PC-3 (cell line): ENCODE results near the gene MTCL1.

Experiments used
- EZH2 ChIP-seq: fragments of 300-600 bp; sonication (generic); IDR thresholded peaks from one replicate; pipeline ENCODE4 v1.6.1; 2017; ENCODE audit warnings: antibody characterized with exemption, mild to moderate bottlenecking, low read length; ENCODE audit not compliant: unreplicated experiment
- EZH2phosphoT487 ChIP-seq: fragments of 300-600 bp; sonication (generic); IDR thresholded peaks from 2 replicates; pipeline ENCODE4 v1.6.1; 2018; ENCODE audit warnings: mild to moderate bottlenecking, antibody characterized with exemption, low read length, borderline replicate concordance
- TF ChIP-seq, protein P1 (sequence below): fragments of 300-600 bp; sonication (generic); conservative IDR thresholded peaks from 2 replicates; pipeline ENCODE4 v1.5.1; 2017; ENCODE audit warnings: antibody characterized with exemption, low read depth, mild to moderate bottlenecking, low read length

DNA sequence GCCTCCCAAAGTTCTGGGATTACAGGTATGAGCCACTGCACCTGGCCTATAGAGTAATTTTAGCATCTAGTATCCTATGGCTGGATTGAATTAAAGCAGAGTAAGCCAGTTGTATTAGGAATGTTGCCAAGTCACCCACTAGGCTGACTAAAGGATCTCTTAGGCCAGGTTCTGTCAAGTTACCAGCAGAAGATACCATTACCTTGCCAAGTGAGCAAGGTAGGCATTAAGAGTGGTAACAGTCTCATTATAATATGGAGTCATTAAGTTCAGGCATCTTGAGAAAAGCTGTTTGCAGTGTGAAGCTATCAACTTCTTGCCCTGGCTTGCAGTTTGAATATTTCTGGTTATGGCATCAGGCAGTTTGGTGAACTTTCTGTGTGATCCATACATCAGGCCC is 37.0 kb upstream of the MTCL1 start:
- TF ChIP-seq, protein P1, sequence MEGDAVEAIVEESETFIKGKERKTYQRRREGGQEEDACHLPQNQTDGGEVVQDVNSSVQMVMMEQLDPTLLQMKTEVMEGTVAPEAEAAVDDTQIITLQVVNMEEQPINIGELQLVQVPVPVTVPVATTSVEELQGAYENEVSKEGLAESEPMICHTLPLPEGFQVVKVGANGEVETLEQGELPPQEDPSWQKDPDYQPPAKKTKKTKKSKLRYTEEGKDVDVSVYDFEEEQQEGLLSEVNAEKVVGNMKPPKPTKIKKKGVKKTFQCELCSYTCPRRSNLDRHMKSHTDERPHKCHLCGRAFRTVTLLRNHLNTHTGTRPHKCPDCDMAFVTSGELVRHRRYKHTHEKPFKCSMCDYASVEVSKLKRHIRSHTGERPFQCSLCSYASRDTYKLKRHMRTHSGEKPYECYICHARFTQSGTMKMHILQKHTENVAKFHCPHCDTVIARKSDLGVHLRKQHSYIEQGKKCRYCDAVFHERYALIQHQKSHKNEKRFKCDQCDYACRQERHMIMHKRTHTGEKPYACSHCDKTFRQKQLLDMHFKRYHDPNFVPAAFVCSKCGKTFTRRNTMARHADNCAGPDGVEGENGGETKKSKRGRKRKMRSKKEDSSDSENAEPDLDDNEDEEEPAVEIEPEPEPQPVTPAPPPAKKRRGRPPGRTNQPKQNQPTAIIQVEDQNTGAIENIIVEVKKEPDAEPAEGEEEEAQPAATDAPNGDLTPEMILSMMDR = no peak
- TF ChIP-seq EZH2phosphoT487 = no peak
- no peak for TF ChIP-seq EZH2
